Endothelial cell of umbilical vein (primary cell): ENCODE measurements around the gene UTRN. TPM values are rescaled to one million over a fixed set of nuclear protein-coding genes. Genes with fewer than 3 reads are reported as not detected.

Experiments
- BruUV-seq: library from RNA; stranded (reverse); fragments of 400-500 nt; replicated peaks from 2 replicates; lab custom pipeline; 2021; lab: Mats Ljungman, UMichigan
- CTCF ChIA-PET: fragments of 300-600, 350-600 bp; sonication (Branson Sonifier 250); formaldehyde crosslinking; loops from one replicate; lab custom pipeline; 2021; ENCODE audit warnings: antibody characterized with exemption, inconsistent platforms; lab: Charles Lee
- POLR2A ChIA-PET: fragments of 300-600, 350-600 bp; sonication (Branson Sonifier 250); formaldehyde crosslinking; loops from one replicate; lab custom pipeline; 2021; ENCODE audit warnings: antibody characterized with exemption, inconsistent platforms; lab: Charles Lee
- DNase-seq: peaks from one replicate; pipeline ENCODE4 v3.0.0-alpha.2; 2011; ENCODE audit warnings: low read depth, low spot score
- FAIRE-seq: peaks from 2 replicates; lab custom pipeline; 2011; peaks lifted over from hg19 to GRCh38; lab: Jason Lieb, UNC
- H2AFZ ChIP-seq: 2 replicates; pipeline ENCODE4 v1.6.0; 2012; ENCODE audit warnings: low read depth, low read length, control low read depth, inconsistent platforms
- H3K27ac ChIP-seq: 2 replicates; pipeline ENCODE4 v1.5.1; 2011; ENCODE audit warnings: low read depth, mild to moderate bottlenecking, control low read depth, low read length, moderate library complexity; ENCODE audit not compliant: insufficient read depth
- H3K27me3 ChIP-seq, 2 experiments: 2 replicates each; pipeline versions ENCODE4 v1.6.0 to v1.6.1; 2011; ENCODE audit warnings: low read length in 2 of 2, mixed read lengths in 1 of 2; ENCODE audit not compliant: control insufficient read depth in 2 of 2, insufficient read depth in 2 of 2
- H3K36me3 ChIP-seq, 2 experiments: 2 replicates in 1 of 2; 3 replicates in 1 of 2; pipeline ENCODE4 v1.5.1; 2011; ENCODE audit warnings: low read length in 2 of 2, mild to moderate bottlenecking in 1 of 2, moderate library complexity in 1 of 2; ENCODE audit not compliant: control insufficient read depth in 2 of 2, insufficient read depth in 2 of 2; ENCODE audit errors: extremely low read depth in 1 of 2
- H3K4me1 ChIP-seq: 3 replicates; pipeline ENCODE4 v1.5.1; 2011; ENCODE audit warnings: mild to moderate bottlenecking, low read length; ENCODE audit not compliant: control insufficient read depth, insufficient read depth; ENCODE audit errors: extremely low read depth
- H3K4me2 ChIP-seq: 2 replicates; pipeline ENCODE4 v1.6.1; 2011; ENCODE audit warnings: low read length, control low read depth, mixed read lengths; ENCODE audit not compliant: insufficient read depth
- H3K4me3 ChIP-seq, 3 experiments: fragments of 200-600 bp in 1 of 3; sonication (generic), shearing (Covaris generic) in 1 of 3; replicated peaks in 1 of 3; 2 replicates each; pipeline ENCODE4 v1.5.1; 2011 to 2016; ENCODE audit warnings: control low read depth in 3 of 3, low read length in 3 of 3, mild to moderate bottlenecking in 2 of 3, inconsistent platforms in 1 of 3, low read depth in 1 of 3, moderate library complexity in 1 of 3; ENCODE audit not compliant: insufficient read depth in 1 of 3
- H3K79me2 ChIP-seq: 2 replicates; pipeline ENCODE4 v1.6.0; 2012; ENCODE audit warnings: low read length, inconsistent platforms; ENCODE audit not compliant: control insufficient read depth, insufficient read depth
- H3K9ac ChIP-seq: replicated peaks from 2 replicates; pipeline ENCODE3; 2011; ENCODE audit warnings: low read length, control low read depth; ENCODE audit not compliant: insufficient read depth; ENCODE audit errors: extremely low read depth
- H3K9me1 ChIP-seq: replicated peaks from 3 replicates; pipeline ENCODE4 v1.6.0; 2011; ENCODE audit warnings: mild to moderate bottlenecking, low read length; ENCODE audit not compliant: control insufficient read depth, insufficient read depth; ENCODE audit errors: extremely low read depth
- H3K9me3 ChIP-seq: replicated peaks from 2 replicates; pipeline ENCODE4 v1.5.1; 2012; ENCODE audit warnings: low read length, inconsistent platforms; ENCODE audit not compliant: control insufficient read depth, insufficient read depth
- H4K20me1 ChIP-seq: replicated peaks from 2 replicates; pipeline ENCODE3; 2011; ENCODE audit warnings: mild to moderate bottlenecking, low read length; ENCODE audit not compliant: control insufficient read depth, insufficient read depth; ENCODE audit errors: extremely low read depth
- EZH2 ChIP-seq: IDR thresholded peaks from 2 replicates; pipeline ENCODE4 v1.6.1; 2012; ENCODE audit warnings: borderline replicate concordance, low read depth, mild to moderate bottlenecking, moderate library complexity, low read length, inconsistent platforms; ENCODE audit not compliant: severe bottlenecking
- FOS ChIP-seq: IDR thresholded peaks from 2 replicates; pipeline ENCODE4 v1.6.1; 2011; ENCODE audit warnings: mild to moderate bottlenecking, low read length, moderate library complexity, borderline replicate concordance; ENCODE audit not compliant: insufficient read depth
- GATA2 ChIP-seq: IDR thresholded peaks from 2 replicates; pipeline ENCODE4 v1.7.0; 2011; ENCODE audit warnings: low read depth, mild to moderate bottlenecking, moderate library complexity, mixed read lengths, low read length; ENCODE audit not compliant: insufficient read length, insufficient read depth
- JUN ChIP-seq: IDR thresholded peaks from 2 replicates; pipeline ENCODE4 v1.6.1; 2011; ENCODE audit warnings: borderline replicate concordance, low read depth; ENCODE audit not compliant: insufficient read length, insufficient read depth
- MYC ChIP-seq: IDR thresholded peaks from one replicate; pipeline ENCODE4 v1.6.1; 2011; ENCODE audit warnings: mild to moderate bottlenecking, low read depth, low read length
- POLR2A ChIP-seq: IDR thresholded peaks from 2 replicates; pipeline ENCODE4 v1.6.1; 2012; ENCODE audit warnings: low read depth, mild to moderate bottlenecking, control low read depth, low read length
- POLR2AphosphoS5 ChIP-seq: IDR thresholded peaks from 2 replicates; pipeline ENCODE4 v1.6.1; 2012; ENCODE audit warnings: low read depth, mild to moderate bottlenecking, control low read depth, low read length, moderate library complexity; ENCODE audit not compliant: insufficient read depth
- dilution Hi-C: fragments of 300-500 bp; cut with MboI; formaldehyde crosslinking; loops from one replicate; pipeline ENCODE4 v1.15.0; 2019; ENCODE audit warnings: low sequenced_read_pairs; ENCODE audit not compliant: extremely low pct_ligation_motif_present
- intact Hi-C: fragments of 100-400 bp; cut with micrococcal nuclease; formaldehyde crosslinking; loops from one replicate; pipeline ENCODE4 v1.10.0; 2022
- polyA plus RNA-seq, 4 experiments: library from polyadenylated mRNA; depleted of rRNA in 3 of 4; stranded (reverse) in 3 of 4; unstranded in 1 of 4; fragments of >200 nt; gene quantifications; 2 replicates each; pipeline versions ENCODE4 v1.2.1 to v1.2.3, GENCODE V29; 2011 to 2012; ENCODE audit warnings: missing spikeins in 1 of 4
- total RNA-seq: library from RNA; stranded (reverse); gene quantifications from 2 replicates; pipeline ENCODE4 v1.2.3, GENCODE V29; 2021
- TF ChIP-seq, protein P1 (sequence below), 2 donors: IDR thresholded peaks; 1 replicate in 1 of 2; 2 replicates in 1 of 2; pipeline ENCODE4 v1.5.1; 2011; ENCODE audit warnings: low read length in 2 of 2, mild to moderate bottlenecking in 2 of 2, moderate library complexity in 2 of 2, control low read depth in 1 of 2, inconsistent platforms in 1 of 2, low read depth in 1 of 2; ENCODE audit not compliant: insufficient read depth in 1 of 2; ENCODE audit errors: extremely low read depth in 1 of 2
- TF ChIP-seq, protein P2 (sequence below): IDR thresholded peaks from 2 replicates; pipeline ENCODE4 v1.6.1; 2011; ENCODE audit not compliant: insufficient read depth, insufficient read length

UTRN gene
- total and polyA plus RNA-seq, 2 donors (not counting 3 experiments of a cell fraction or from before 2014, with no cell fraction given) = 37.4 to 224 TPM

- Histone ChIP-seq H3K27me3 (no peaks in the 10 kb centered on the region), H3K9ac (no peak overlapping the region), H3K9me1 (no peaks in the 10 kb centered on the region), H3K36me3 (peaks cover 4 to 9% of the 10 kb centered on the region in 2 experiments), H3K4me2 (no peak overlapping the region), H3K4me3 (no peak overlapping the region), H4K20me1 (no peaks in the 10 kb centered on the region), H3K9me3 (no peaks in the 10 kb centered on the region), H2AFZ (no peak overlapping the region), H3K27ac (no peak overlapping the region), H3K79me2 (peaks cover 19% of the 10 kb centered on the region), H3K4me1 (no peaks in the 10 kb centered on the region)
- ChIA-PET POLR2A (no interaction called here), CTCF (interaction anchor here (0.9 to 4.7 kb wide), 5 partner anchors 11 to 199 kb away, joined by 3 to 34 read pairs (median 5); no protein-coding TSS in a partner anchor)
- dilution Hi-C loops (no loop called here), intact Hi-C loops (no loop called here)
- no peak for FAIRE-seq
- no peak for TF ChIP-seq POLR2AphosphoS5
- no peak for TF ChIP-seq MYC
- no peak for TF ChIP-seq GATA2
- TF ChIP-seq, protein P1, sequence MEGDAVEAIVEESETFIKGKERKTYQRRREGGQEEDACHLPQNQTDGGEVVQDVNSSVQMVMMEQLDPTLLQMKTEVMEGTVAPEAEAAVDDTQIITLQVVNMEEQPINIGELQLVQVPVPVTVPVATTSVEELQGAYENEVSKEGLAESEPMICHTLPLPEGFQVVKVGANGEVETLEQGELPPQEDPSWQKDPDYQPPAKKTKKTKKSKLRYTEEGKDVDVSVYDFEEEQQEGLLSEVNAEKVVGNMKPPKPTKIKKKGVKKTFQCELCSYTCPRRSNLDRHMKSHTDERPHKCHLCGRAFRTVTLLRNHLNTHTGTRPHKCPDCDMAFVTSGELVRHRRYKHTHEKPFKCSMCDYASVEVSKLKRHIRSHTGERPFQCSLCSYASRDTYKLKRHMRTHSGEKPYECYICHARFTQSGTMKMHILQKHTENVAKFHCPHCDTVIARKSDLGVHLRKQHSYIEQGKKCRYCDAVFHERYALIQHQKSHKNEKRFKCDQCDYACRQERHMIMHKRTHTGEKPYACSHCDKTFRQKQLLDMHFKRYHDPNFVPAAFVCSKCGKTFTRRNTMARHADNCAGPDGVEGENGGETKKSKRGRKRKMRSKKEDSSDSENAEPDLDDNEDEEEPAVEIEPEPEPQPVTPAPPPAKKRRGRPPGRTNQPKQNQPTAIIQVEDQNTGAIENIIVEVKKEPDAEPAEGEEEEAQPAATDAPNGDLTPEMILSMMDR (IDR thresholded peaks at IDR 0.05; ENCODE audit: extremely low read depth in 1 of 2, insufficient read depth in 1 of 2, low read depth in 1 of 2, low read length in 2 of 2) = no peak
- TF ChIP-seq, protein P2, sequence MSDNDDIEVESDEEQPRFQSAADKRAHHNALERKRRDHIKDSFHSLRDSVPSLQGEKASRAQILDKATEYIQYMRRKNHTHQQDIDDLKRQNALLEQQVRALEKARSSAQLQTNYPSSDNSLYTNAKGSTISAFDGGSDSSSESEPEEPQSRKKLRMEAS = no peak
- TF ChIP-seq EZH2 = no peak
- TF ChIP-seq JUN = no peak
- no peak for TF ChIP-seq POLR2A
- TF ChIP-seq FOS = no peak
- DNase-seq = no peak
- BruUV-seq = no TSS peak
Measured at GRCh38 chr6:144304223-144304848, 19.2 kb downstream of the UTRN start.
